ENCODE results near the gene PDIA6.

The PDIA6 gene

GRCh38 chr2:10834068-10834655 is 21.6 kb upstream of the PDIA6 start:
- ChIA-PET POLR2A (no interaction called here), CTCF (interaction anchor here (1.0 to 12.0 kb wide), 13 partner anchors 8 to 748 kb away, joined by 3 to 609 read pairs (median 33); partner anchors contain the start of gene KCNF1)
- no peak overlapping the region for H3K4me3 ChIP-seq (ENCODE audit: low read depth, low read length)
- no peak for DNase-seq (ENCODE audit: low read depth, low spot score)
- TF ChIP-seq CTCF (IDR thresholded peaks at IDR 0.05; ENCODE audit: insufficient read depth, low read length, missing control alignments): no peak

GRCh38 chr2:10833021-10833420 is 20.4 kb upstream of the PDIA6 start:
- POLR2A ChIA-PET: no interaction called here
- no peak overlapping the region for H3K4me3 ChIP-seq (ENCODE audit: low read depth, low read length)
- DNase-seq (ENCODE audit: low read depth, low spot score): no peak
- TF ChIP-seq CTCF (IDR thresholded peaks at IDR 0.05; ENCODE audit: insufficient read depth, low read length, missing control alignments): no peak
- CTCF ChIA-PET: interaction anchor here (0.5 to 12.0 kb wide), 64 partner anchors 10 to 755 kb away, joined by 3 to 609 read pairs (median 4); partner anchors contain the start of genes KCNF1 and PDIA6

GRCh38 chr2:10832203-10832936 is 19.8 kb upstream of the PDIA6 start:
- peak; percentile 7 for DNase-seq (ENCODE audit: low read depth, low spot score)
- POLR2A ChIA-PET: interaction anchor here (0.6 kb wide), 1 partner anchor 851 kb away, joined by 4 read pairs; no protein-coding TSS in a partner anchor

DNA sequence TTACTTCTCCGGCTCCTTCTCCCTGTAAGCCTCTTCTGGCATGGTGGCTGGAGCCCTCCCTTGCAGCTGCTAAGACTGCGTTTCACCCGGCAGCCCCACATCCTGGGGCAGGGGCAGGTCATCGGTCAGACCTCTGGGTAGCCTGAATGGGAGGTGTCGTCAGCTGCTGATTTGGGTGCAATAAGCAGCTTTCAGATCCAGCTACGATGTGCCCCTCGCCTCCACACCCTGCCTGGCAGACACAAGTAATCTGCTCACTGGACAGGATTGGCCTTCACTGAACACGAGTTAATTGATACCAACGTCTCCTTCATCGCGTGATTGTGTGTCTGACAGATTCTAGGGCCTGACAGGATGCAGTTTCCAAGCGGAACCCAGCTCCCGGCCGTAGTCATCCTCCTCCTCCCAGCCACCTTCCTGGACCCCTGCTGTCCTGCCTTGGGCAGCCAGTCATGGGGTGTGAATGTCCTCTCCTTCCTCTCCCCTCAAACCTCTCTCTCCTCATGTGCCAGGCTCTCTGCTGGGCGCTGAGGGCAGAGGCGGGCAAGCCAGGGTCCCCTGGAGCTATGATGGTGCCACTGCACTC is 18.9 kb upstream of the PDIA6 start:
- POLR2A ChIA-PET: no interaction called here
- no peak overlapping the region for H3K4me3 ChIP-seq (ENCODE audit: low read depth, low read length)
- CTCF ChIA-PET: interaction anchor here (0.9 to 12.0 kb wide), 32 partner anchors 8 to 756 kb away, joined by 3 to 609 read pairs (median 9); partner anchors contain the start of genes KCNF1 and PDIA6
- TF ChIP-seq CTCF (IDR thresholded peaks at IDR 0.05; ENCODE audit: insufficient read depth, low read length, missing control alignments): no peak
- DNase-seq (ENCODE audit: low read depth, low spot score): no peak

More at GRCh38 chr2:10832203-10832936, 19.8 kb upstream of the PDIA6 start:
- CTCF ChIA-PET: interaction anchor here (0.5 to 12.0 kb wide), 62 partner anchors 9 to 755 kb away, joined by 3 to 609 read pairs (median 4); partner anchors contain the start of genes KCNF1 and PDIA6
- no peak overlapping the region for H3K4me3 ChIP-seq (ENCODE audit: low read depth, low read length)
- TF ChIP-seq CTCF (IDR thresholded peaks at IDR 0.05; ENCODE audit: insufficient read depth, low read length, missing control alignments): peak; percentile 96

GRCh38 chr2:10830641-10831399 is 18.2 kb upstream of the PDIA6 start:
- POLR2A ChIA-PET: no interaction called here
- no peak for TF ChIP-seq CTCF (IDR thresholded peaks at IDR 0.05; ENCODE audit: insufficient read depth, low read length, missing control alignments)
- CTCF ChIA-PET: interaction anchor here (0.7 to 12.0 kb wide), 20 partner anchors 8 to 752 kb away, joined by 3 to 609 read pairs (median 12); partner anchors contain the start of genes KCNF1 and PDIA6
- DNase-seq (ENCODE audit: low read depth, low spot score): no peak
- H3K4me3 ChIP-seq (ENCODE audit: low read depth, low read length): no peak overlapping the region

Measured in AG04449 (cell line).